GM18526 (cell line): ENCODE results near the gene RAMP3.

Source experiments
- POLR2A ChIP-seq: IDR thresholded peaks from 3 replicates; pipeline ENCODE4 v1.6.1; 2011; ENCODE audit not compliant: insufficient read length; ENCODE audit errors: extremely low read depth

Gene RAMP3

DNA sequence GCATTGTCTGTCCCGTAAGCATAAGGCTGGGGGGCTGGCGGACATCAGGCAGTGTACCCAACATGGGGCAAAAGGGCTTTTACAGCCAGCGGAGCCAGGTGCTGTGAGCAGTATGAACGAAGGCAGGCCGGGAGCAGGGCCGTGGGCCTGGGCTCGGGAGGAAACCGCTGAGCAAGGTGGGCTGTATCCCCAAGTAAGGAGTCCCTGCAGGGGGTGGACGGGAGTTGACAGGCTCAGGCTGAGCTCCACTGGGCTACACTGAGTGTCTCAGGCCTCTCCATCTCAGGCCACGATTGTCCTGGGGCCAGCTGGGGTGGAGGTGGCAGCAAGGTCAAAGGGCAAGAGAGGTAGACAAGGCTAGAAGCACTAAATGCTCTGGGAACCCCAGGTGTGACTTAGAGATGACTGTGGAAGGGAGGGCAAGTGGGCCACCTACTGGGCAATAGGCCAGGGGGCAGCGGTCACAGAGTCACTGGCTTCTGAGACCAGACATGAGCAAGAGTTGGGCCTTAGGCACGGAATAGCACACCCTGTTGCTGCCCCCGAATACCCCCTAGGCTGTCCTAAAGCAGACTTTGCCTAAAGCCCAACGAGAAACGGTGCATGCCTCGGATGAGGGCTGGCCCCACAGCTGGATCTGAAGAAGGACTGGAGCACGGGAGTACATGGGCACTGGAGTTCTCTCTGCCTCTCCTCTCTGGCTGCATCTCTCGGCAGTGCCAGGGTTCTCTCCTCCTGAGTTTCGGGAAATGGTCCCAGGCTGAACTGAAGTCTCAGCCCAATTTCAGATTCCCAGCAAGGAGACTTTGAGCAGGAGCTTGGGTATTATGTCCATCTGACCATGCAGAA lies 10.8 kb upstream of the RAMP3 start:
- TF ChIP-seq POLR2A: no peak

DNA sequence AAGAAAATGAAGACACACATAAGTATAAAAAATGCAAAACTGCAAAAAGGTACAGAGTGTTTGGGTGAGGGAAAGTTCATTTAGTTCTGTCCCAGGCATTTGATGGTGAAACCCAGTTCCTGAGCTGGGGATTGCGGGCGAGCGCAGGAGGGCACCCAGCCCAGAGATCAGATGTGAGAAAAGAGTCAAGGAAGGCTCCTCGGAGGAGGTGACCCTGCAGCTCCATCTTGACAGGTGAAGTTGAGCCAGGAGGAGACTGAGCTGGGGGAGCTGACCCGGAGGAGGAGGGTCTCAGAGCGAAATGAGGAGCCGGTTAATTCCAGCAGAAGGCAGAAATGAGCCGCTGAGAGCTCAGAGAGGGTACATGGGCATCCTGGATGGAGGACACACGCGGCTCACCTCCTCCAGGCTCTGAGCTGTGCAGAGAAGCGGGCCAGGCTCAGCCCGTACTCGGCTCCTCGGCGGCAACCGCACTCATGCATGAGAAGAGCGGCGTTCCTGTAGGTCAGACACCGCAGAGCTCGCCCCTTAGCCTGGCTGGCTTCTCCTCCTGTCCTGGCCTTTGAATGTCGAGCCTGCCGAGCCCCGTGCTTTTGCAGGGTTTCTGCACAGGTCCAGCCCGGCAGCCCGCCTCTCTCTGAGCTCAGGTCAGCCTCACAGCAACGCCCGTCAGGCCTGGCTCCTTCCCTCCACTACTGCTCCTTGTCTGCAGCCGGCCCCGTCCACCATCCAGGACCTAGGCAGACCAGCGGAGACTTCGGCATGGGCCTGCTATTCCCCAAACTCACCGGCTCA lies 9.5 kb upstream of the RAMP3 start:
- no peak for TF ChIP-seq POLR2A

GRCh38 chr7:45148653-45148973 lies 9.0 kb upstream of the RAMP3 start:
- no peak for TF ChIP-seq POLR2A

GRCh38 chr7:45149606-45150005 lies 8.0 kb upstream of the RAMP3 start:
- TF ChIP-seq POLR2A: no peak

GRCh38 chr7:45150199-45150598 lies 7.4 kb upstream of the RAMP3 start:
- TF ChIP-seq POLR2A: no peak

DNA sequence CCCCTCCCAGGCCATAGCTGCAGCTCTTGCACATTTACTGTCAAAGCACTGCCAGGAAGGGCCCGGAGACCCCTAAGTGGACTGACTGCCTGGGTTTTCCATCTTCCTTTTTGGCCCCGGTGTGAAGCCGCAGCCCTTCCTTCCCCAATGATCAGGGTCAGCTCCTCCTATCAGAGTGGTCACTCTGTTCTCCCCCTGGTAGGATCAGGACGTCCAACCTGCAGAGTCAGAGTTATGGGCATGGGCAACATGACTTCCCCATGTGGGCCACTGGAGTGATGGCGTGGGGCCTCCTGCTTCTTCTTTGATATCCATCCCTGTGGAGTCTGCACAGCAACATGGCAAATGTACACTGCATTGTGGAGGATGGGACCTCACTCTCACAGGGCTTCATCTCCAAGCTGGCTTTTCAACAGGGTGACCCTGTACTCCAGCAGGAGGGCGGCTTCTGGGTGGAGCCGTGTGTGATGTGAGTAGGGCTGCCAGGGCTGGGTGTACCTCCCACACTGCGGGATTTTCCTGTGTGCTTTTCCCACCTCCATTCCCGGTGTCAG lies 6.4 kb upstream of the RAMP3 start:
- no peak for TF ChIP-seq POLR2A

DNA sequence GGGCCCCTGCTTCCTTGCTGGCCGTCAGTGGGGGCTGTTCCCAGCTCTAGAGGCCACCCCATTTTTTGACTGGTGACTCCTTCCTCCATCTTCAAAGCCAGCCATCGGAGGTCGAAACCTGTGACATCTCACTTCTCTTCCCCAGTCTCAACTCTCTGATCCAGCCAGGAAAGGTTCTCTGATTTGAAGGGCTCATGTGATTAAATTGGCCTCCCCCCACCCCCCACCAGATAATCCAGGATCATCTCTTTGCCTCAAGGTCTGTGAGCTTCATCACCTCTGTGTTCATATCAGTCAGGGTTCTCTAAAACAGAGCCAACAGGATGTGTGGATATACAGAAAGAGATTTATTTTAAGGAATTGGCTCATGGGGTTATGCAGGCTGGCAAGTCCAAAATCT lies 5.6 kb upstream of the RAMP3 start:
- TF ChIP-seq POLR2A: no peak

- no peak for TF ChIP-seq POLR2A
Observed at GRCh38 chr7:45153233-45153632, 4.4 kb upstream of the RAMP3 start.

- TF ChIP-seq POLR2A: no peak
Observed at GRCh38 chr7:45155357-45155900, 2.2 kb upstream of the RAMP3 start.

GRCh38 chr7:45155941-45156340 lies 1.6 kb upstream of the RAMP3 start:
- no peak for TF ChIP-seq POLR2A

GRCh38 chr7:45156516-45157272 lies 897 bp upstream of the RAMP3 start:
- no peak for TF ChIP-seq POLR2A

DNA sequence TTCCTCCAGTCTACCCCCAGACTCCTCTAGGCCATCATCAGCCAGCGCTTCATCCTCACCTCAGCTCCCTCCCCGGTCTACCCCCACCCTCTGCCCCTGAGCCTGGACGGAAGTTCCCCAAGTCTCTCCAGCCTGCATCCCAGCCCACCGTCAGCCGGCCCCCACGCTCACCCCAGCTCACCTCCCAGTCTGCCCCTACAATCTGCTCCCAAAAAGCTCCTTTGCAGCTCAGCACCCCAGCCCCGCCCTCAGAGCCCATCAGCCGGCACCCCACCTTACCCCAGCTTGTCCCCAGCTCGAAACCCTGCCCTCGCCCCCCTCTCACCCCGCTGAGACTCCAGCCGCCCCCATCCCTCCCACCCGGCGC lies 322 bp upstream of the RAMP3 start:
- no peak for TF ChIP-seq POLR2A

DNA sequence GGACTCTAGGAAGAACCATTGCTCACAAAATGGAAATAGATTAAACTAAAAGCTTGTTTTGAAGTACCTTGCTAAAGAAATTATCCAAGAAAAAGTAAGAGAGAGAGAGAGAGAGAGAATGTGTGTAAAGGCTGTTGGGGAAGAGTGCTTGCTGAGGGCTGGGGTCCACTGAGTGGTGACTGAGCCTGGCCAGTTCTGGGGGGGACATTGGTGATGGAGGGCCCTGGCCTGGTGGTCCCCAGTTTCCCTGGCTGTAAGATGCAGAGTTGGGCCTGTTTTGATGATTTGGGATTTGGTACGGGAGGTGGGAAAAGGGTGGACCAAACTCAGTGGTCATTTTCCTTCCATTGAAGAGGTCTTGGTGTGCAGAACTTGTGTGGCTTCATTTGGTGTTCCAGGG lies 880 bp downstream of the RAMP3 start:
- no peak for TF ChIP-seq POLR2A

GRCh38 chr7:45159296-45159695 lies 1.7 kb downstream of the RAMP3 start:
- no peak for TF ChIP-seq POLR2A

- no peak for TF ChIP-seq POLR2A
Observed at GRCh38 chr7:45160417-45160881, 2.9 kb downstream of the RAMP3 start.
